Calu3 (cell line): ENCODE results near the gene SLC25A33. TPM values are rescaled to one million over a fixed set of nuclear protein-coding genes. Genes with fewer than 3 reads are reported as not detected.

Experiments used
- BruUV-seq: library from RNA; stranded (reverse); fragments of 400-500 nt; replicated peaks from 2 replicates; lab custom pipeline; 2021; lab: Mats Ljungman, UMichigan
- CTCF ChIA-PET: fragments of 300-600 bp; sonication (Branson Sonifier 250); formaldehyde crosslinking; loops from one replicate; lab custom pipeline; 2022; ENCODE audit warnings: antibody characterized with exemption; lab: Charles Lee
- DNase-seq: peaks from one replicate; pipeline ENCODE4 v3.0.0; 2022
- H3K27ac Mint-ChIP-seq: one replicate; pipeline ENCODE4 v1.8.0; 2022; ENCODE audit warnings: mixed read lengths; ENCODE audit not compliant: unreplicated experiment
- H3K27me3 Mint-ChIP-seq: one replicate; pipeline ENCODE4 v1.8.0; 2022; ENCODE audit warnings: mixed read lengths; ENCODE audit not compliant: unreplicated experiment
- H3K36me3 Mint-ChIP-seq: one replicate; pipeline ENCODE4 v1.8.0; 2022; ENCODE audit warnings: mild to moderate bottlenecking, moderate library complexity, mixed read lengths; ENCODE audit not compliant: insufficient read depth, unreplicated experiment
- H3K4me1 Mint-ChIP-seq: one replicate; pipeline ENCODE4 v1.8.0; 2022; ENCODE audit warnings: mild to moderate bottlenecking, low read depth, mixed read lengths; ENCODE audit not compliant: unreplicated experiment
- H3K4me3 Mint-ChIP-seq: one replicate; pipeline ENCODE4 v1.8.0; 2022; ENCODE audit warnings: mild to moderate bottlenecking, low read depth, moderate library complexity, mixed read lengths; ENCODE audit not compliant: unreplicated experiment
- H3K9me3 Mint-ChIP-seq: one replicate; pipeline ENCODE4 v1.8.0; 2022; ENCODE audit warnings: low read depth, mixed read lengths; ENCODE audit not compliant: unreplicated experiment
- CTCF ChIP-seq: fragments of 200-600 bp; IDR thresholded peaks from one replicate; pipeline ENCODE4 v1.8.0; 2022; ENCODE audit warnings: antibody characterized with exemption; ENCODE audit not compliant: unreplicated experiment
- intact Hi-C: fragments of 100-400 bp; cut with micrococcal nuclease; formaldehyde crosslinking; loops from one replicate; pipeline ENCODE4 v1.10.0; 2022; ENCODE audit not compliant: unreplicated experiment
- total RNA-seq: library from RNA; stranded (reverse); gene quantifications from 2 replicates; pipeline ENCODE4 v1.2.3, GENCODE V29; 2022

SLC25A33 gene
- total RNA-seq, 1 experiment from 2014 or later, result 5.2 TPM

GRCh38 chr1:9633493-9633892 lies 94.2 kb downstream of the SLC25A33 start:
- H3K36me3 Mint-ChIP-seq, result no peaks in the 10 kb centered on the region
- DNase-seq, result no peak
- H3K4me1 Mint-ChIP-seq, result no peaks in the 10 kb centered on the region
- no TSS peak for BruUV-seq
- H3K4me3 Mint-ChIP-seq, result no peak overlapping the region
- CTCF ChIA-PET, result no interaction called here
- intact Hi-C loops, result no loop called here
- H3K27ac Mint-ChIP-seq, result no peak overlapping the region
- no peak for TF ChIP-seq CTCF
- H3K27me3 Mint-ChIP-seq, result peaks cover 24% of the 10 kb centered on the region
- H3K9me3 Mint-ChIP-seq, result peaks cover 2% of the 10 kb centered on the region

- no peak for DNase-seq
- H3K4me1 Mint-ChIP-seq, result no peaks in the 10 kb centered on the region
- peaks cover 2% of the 10 kb centered on the region for H3K9me3 Mint-ChIP-seq
- CTCF ChIA-PET, result no interaction called here
- intact Hi-C loops, result no loop called here
- H3K36me3 Mint-ChIP-seq, result no peaks in the 10 kb centered on the region
- no peak overlapping the region for H3K27ac Mint-ChIP-seq
- TF ChIP-seq CTCF, result no peak
- no TSS peak for BruUV-seq
- no peak overlapping the region for H3K4me3 Mint-ChIP-seq
- peaks cover 21% of the 10 kb centered on the region for H3K27me3 Mint-ChIP-seq
Observed at GRCh38 chr1:9634582-9634981, 95.3 kb downstream of the SLC25A33 start.

Other genes with a start within 250 kb of the SLC25A33 start
- 4.9 and 5.8 TPM in 2 replicates for gene SPSB1, start 246.6 kb upstream of the SLC25A33 start, total RNA-seq
- gene TMEM201, start 49.4 kb downstream of the SLC25A33 start, total RNA-seq, result 17.4 and 18.5 TPM in 2 replicates
- 2.2 and 2.6 TPM in 2 replicates for gene PIK3CD, start 112.3 kb downstream of the SLC25A33 start, total RNA-seq